ENCODE results near the gene PGLYRP4.

- TF ChIP-seq CREM (CRISPR knock-in tag; IDR thresholded peaks at IDR 0.05) = no peak
- TF ChIP-seq CTCF (IDR thresholded peaks at IDR 0.05) = no peak
- TF ChIP-seq SMAD4 (CRISPR knock-in tag; IDR thresholded peaks at IDR 0.05) = no peak
- TF ChIP-seq ZNF232 (CRISPR knock-in tag; IDR thresholded peaks at IDR 0.05) = no peak
- no peak for TF ChIP-seq ELF4 (CRISPR knock-in tag; IDR thresholded peaks at IDR 0.05; ENCODE audit: low read depth)
- no peak for TF ChIP-seq SP1 (CRISPR knock-in tag; conservative IDR thresholded peaks at IDR 0.05)
- TF ChIP-seq NFYB (CRISPR knock-in tag; conservative IDR thresholded peaks at IDR 0.05; ENCODE audit: low read depth) = no peak
- TF ChIP-seq FOXJ3 (CRISPR knock-in tag; IDR thresholded peaks at IDR 0.05; ENCODE audit: borderline replicate concordance) = no peak
- TF ChIP-seq NR2C2 (CRISPR knock-in tag; IDR thresholded peaks at IDR 0.05) = no peak
Measured at GRCh38 chr1:153344718-153345025, 4.0 kb downstream of the PGLYRP4 start.
